H1 (cell line): ENCODE data around the gene C2CD5. TPM values are rescaled to one million over a fixed set of nuclear protein-coding genes. Genes with fewer than 3 reads are reported as not detected.

Source experiments
- CTCF ChIA-PET: fragments of 300-600 bp; sonication (Branson Sonifier 250); formaldehyde crosslinking; loops from one replicate; lab custom pipeline; 2021; ENCODE audit not compliant: partially characterized antibody; lab: Charles Lee
- POLR2A ChIA-PET: fragments of 300-600 bp; sonication (Branson Sonifier 250); formaldehyde crosslinking; loops from one replicate; lab custom pipeline; 2021; ENCODE audit warnings: inconsistent platforms; ENCODE audit not compliant: partially characterized antibody; lab: Charles Lee
- DNase-seq, 2 experiments: peaks; one replicate each; pipeline versions ENCODE4 v3.0.0 to v3.0.0-alpha.2; 2010 to 2022; ENCODE audit warnings: low spot score in 2 of 2, low read depth in 1 of 2, mixed read lengths in 1 of 2
- FAIRE-seq: peaks from 2 replicates; lab custom pipeline; 2011; peaks lifted over from hg19 to GRCh38; lab: Jason Lieb, UNC
- H2AFZ ChIP-seq: 2 replicates; pipeline ENCODE4 v1.8.1; 2012; ENCODE audit warnings: low read length, inconsistent platforms
- H2AK5ac ChIP-seq: 2 replicates; pipeline ENCODE4 v1.6.1; 2013; ENCODE audit warnings: low read depth, low read length
- H2BK120ac ChIP-seq: replicated peaks from 2 replicates; pipeline ENCODE3; 2013; ENCODE audit warnings: low read depth, low read length, inconsistent platforms
- H2BK12ac ChIP-seq: 2 replicates; pipeline ENCODE4 v1.6.1; 2013; ENCODE audit warnings: low read depth, low read length
- H2BK15ac ChIP-seq: 2 replicates; pipeline ENCODE4 v1.6.1; 2013; ENCODE audit warnings: low read length
- H2BK20ac ChIP-seq: 2 replicates; pipeline ENCODE4 v1.6.1; 2013; ENCODE audit warnings: low read length
- H2BK5ac ChIP-seq: 2 replicates; pipeline ENCODE4 v1.6.1; 2013; ENCODE audit warnings: low read depth, low read length
- H3K14ac ChIP-seq: 2 replicates; pipeline ENCODE4 v1.6.1; 2013; ENCODE audit warnings: inconsistent platforms; ENCODE audit not compliant: insufficient read length
- H3K18ac ChIP-seq: 2 replicates; pipeline ENCODE4 v1.6.1; 2013; ENCODE audit warnings: low read length; ENCODE audit errors: extremely low read depth
- H3K23ac ChIP-seq: 2 replicates; pipeline ENCODE4 v1.6.1; 2013; ENCODE audit warnings: inconsistent platforms; ENCODE audit not compliant: insufficient read length
- H3K23me2 ChIP-seq: 2 replicates; pipeline ENCODE4 v1.6.1; 2013; ENCODE audit warnings: low read depth, low read length
- H3K27ac ChIP-seq: 2 replicates; pipeline ENCODE4 v1.6.1; 2011; ENCODE audit warnings: low read depth, low read length, inconsistent platforms
- H3K27me3 ChIP-seq, 4 experiments: replicated peaks in 1 of 4; 1 replicate in 1 of 4; 2 replicates in 3 of 4; pipeline versions ENCODE4 v1.6.1 to v1.8.1; 2011 to 2013; ENCODE audit warnings: low read length in 3 of 4, mild to moderate bottlenecking in 3 of 4, inconsistent platforms in 2 of 4, mixed read lengths in 2 of 4, moderate library complexity in 1 of 4; ENCODE audit not compliant: control insufficient read depth in 3 of 4, insufficient read depth in 3 of 4; ENCODE audit errors: extremely low read depth in 1 of 4
- H3K36me3 ChIP-seq, 4 experiments: 2 replicates each; pipeline versions ENCODE4 v1.6.1 to v1.8.1; 2011 to 2013; ENCODE audit warnings: mild to moderate bottlenecking in 4 of 4, low read length in 3 of 4, moderate library complexity in 2 of 4, control low read depth in 1 of 4, inconsistent platforms in 1 of 4; ENCODE audit not compliant: insufficient read depth in 4 of 4, control insufficient read depth in 2 of 4
- H3K4ac ChIP-seq: replicated peaks from 2 replicates; pipeline ENCODE3; 2013; ENCODE audit warnings: low read length, low read depth, mixed read lengths, inconsistent platforms; ENCODE audit not compliant: insufficient read length
- H3K4me1 ChIP-seq, 4 experiments: replicated peaks in 1 of 4; 1 replicate in 1 of 4; 2 replicates in 3 of 4; pipeline versions ENCODE4 v1.6.1 to v1.8.1; 2011 to 2013; ENCODE audit warnings: low read length in 3 of 4, inconsistent platforms in 2 of 4, mixed read lengths in 1 of 4; ENCODE audit not compliant: insufficient read depth in 4 of 4, control insufficient read depth in 3 of 4
- H3K4me2 ChIP-seq, 2 experiments: 2 replicates each; pipeline versions ENCODE4 v1.6.1 to v1.8.1; 2011 to 2013; ENCODE audit warnings: low read depth in 2 of 2, low read length in 2 of 2, control low read depth in 1 of 2, inconsistent platforms in 1 of 2, mild to moderate bottlenecking in 1 of 2; ENCODE audit not compliant: insufficient read depth in 1 of 2
- H3K4me3 ChIP-seq, 4 experiments: fragments of 200-600, 300-600 bp in 1 of 4; sonication (generic), shearing (Covaris generic), sonication (Bioruptor Twin) in 1 of 4; 2 replicates each; pipeline versions ENCODE4 v1.5.1 to v1.8.1; 2011 to 2016; ENCODE audit warnings: low read length in 4 of 4, low read depth in 3 of 4, control low read depth in 2 of 4, inconsistent platforms in 2 of 4, mild to moderate bottlenecking in 2 of 4, mixed read lengths in 1 of 4, moderate library complexity in 1 of 4; ENCODE audit not compliant: insufficient read depth in 2 of 4; ENCODE audit errors: extremely low read depth in 1 of 4
- H3K56ac ChIP-seq: replicated peaks from 2 replicates; pipeline ENCODE3; 2013; ENCODE audit warnings: low read depth, mild to moderate bottlenecking, mixed read lengths, low read length, inconsistent platforms; ENCODE audit not compliant: insufficient read length
- H3K79me1 ChIP-seq: 2 replicates; pipeline ENCODE4 v1.6.1; 2013; ENCODE audit warnings: low read depth, low read length, control low read depth
- H3K79me2 ChIP-seq, 2 experiments: 2 replicates each; pipeline versions ENCODE4 v1.6.1 to v1.8.1; 2012 to 2013; ENCODE audit warnings: low read length in 2 of 2, mild to moderate bottlenecking in 2 of 2, inconsistent platforms in 1 of 2; ENCODE audit not compliant: insufficient read depth in 2 of 2, control insufficient read depth in 1 of 2
- H3K9ac ChIP-seq, 4 experiments: replicated peaks in 1 of 4; 1 replicate in 1 of 4; 2 replicates in 3 of 4; pipeline versions ENCODE4 v1.6.1 to v1.8.1; 2011 to 2013; ENCODE audit warnings: low read depth in 3 of 4, low read length in 3 of 4, control low read depth in 2 of 4, mild to moderate bottlenecking in 2 of 4, moderate library complexity in 2 of 4, inconsistent platforms in 1 of 4; ENCODE audit errors: extremely low read depth in 1 of 4
- H3K9me3 ChIP-seq, 2 experiments: 2 replicates each; pipeline versions ENCODE4 v1.6.1 to v1.8.1; 2012 to 2013; ENCODE audit warnings: mild to moderate bottlenecking in 2 of 2, moderate library complexity in 2 of 2, control low read depth in 1 of 2, inconsistent platforms in 1 of 2, low read depth in 1 of 2, low read length in 1 of 2, mixed read lengths in 1 of 2; ENCODE audit not compliant: insufficient read depth in 2 of 2
- H4K20me1 ChIP-seq, 2 experiments: replicated peaks in 1 of 2; 2 replicates each; pipeline versions ENCODE3 to v1.8.1; 2011 to 2013; ENCODE audit warnings: inconsistent platforms in 2 of 2, low read length in 2 of 2, mild to moderate bottlenecking in 1 of 2; ENCODE audit not compliant: insufficient read depth in 2 of 2, control insufficient read depth in 1 of 2
- H4K5ac ChIP-seq: 2 replicates; pipeline ENCODE4 v1.6.1; 2013; ENCODE audit warnings: low read length, low read depth, mixed read lengths, inconsistent platforms; ENCODE audit not compliant: insufficient read length
- H4K8ac ChIP-seq: 2 replicates; pipeline ENCODE4 v1.8.0; 2013; ENCODE audit warnings: mild to moderate bottlenecking, moderate library complexity, low read length, inconsistent platforms; ENCODE audit not compliant: insufficient read depth; ENCODE audit errors: extremely low read depth
- H4K91ac ChIP-seq: replicated peaks from 2 replicates; pipeline ENCODE3; 2013; ENCODE audit warnings: low read length, mixed read lengths, inconsistent platforms; ENCODE audit not compliant: insufficient read length
- ASH2L ChIP-seq: fragments of 200-600, 300-600 bp; sonication (generic); IDR thresholded peaks from one replicate; pipeline ENCODE4 v1.7.1; 2017; ENCODE audit warnings: low read length
- CBX8 ChIP-seq: fragments of 300-800, 300-1000 bp; sonication (generic); IDR thresholded peaks from 2 replicates; pipeline ENCODE4 v1.7.1; 2016; ENCODE audit warnings: low read depth, low read length, borderline replicate concordance
- CHD2 ChIP-seq: IDR thresholded peaks from 2 replicates; pipeline ENCODE4 v1.6.1; 2012; ENCODE audit warnings: low read length, improper control_type of control experiment
- EZH2 ChIP-seq: fragments of 200-600 bp; sonication (generic); IDR thresholded peaks from 2 replicates; pipeline ENCODE4 v1.7.1; 2012; ENCODE audit warnings: low read depth, mild to moderate bottlenecking, moderate library complexity, low read length, inconsistent platforms; ENCODE audit not compliant: severe bottlenecking
- JUN ChIP-seq: IDR thresholded peaks from 2 replicates; pipeline ENCODE4 v1.6.1; 2011; ENCODE audit warnings: low read depth, mild to moderate bottlenecking, improper control_type of control experiment, low read length
- JUND ChIP-seq: IDR thresholded peaks from 2 replicates; pipeline ENCODE4 v1.6.1; 2011; ENCODE audit warnings: mild to moderate bottlenecking, improper control_type of control experiment, low read length
- KDM1A ChIP-seq: fragments of 200-600, 300-600 bp; sonication (generic); IDR thresholded peaks from 2 replicates; pipeline ENCODE4 v1.7.1; 2016; ENCODE audit warnings: mild to moderate bottlenecking, low read length, borderline replicate concordance
- SAP30 ChIP-seq: fragments of 300-600 bp; sonication (generic); IDR thresholded peaks from 2 replicates; pipeline ENCODE4 v1.7.1; 2012; ENCODE audit warnings: low read length, moderate library complexity, mild to moderate bottlenecking, inconsistent platforms; ENCODE audit not compliant: insufficient read depth, insufficient replicate concordance
- TAF1 ChIP-seq: IDR thresholded peaks from 2 replicates; pipeline ENCODE4 v1.6.1; 2011; ENCODE audit warnings: mild to moderate bottlenecking, low read depth, low read length
- YY1 ChIP-seq: IDR thresholded peaks from 2 replicates; pipeline ENCODE4 v1.6.1; 2011; ENCODE audit warnings: low read depth, mild to moderate bottlenecking, low read length
- WGBS, 2 experiments: shearing (Covaris generic) in 1 of 2; methylation state at CpG; one replicate each; pipeline versions ENCODE4 v1.1.6 to v1.1.7; 2013 to 2015; ENCODE audit warnings: low lambda C conversion rate in 2 of 2, mixed read lengths in 2 of 2, inconsistent platforms in 1 of 2, low coverage in 1 of 2, missing lambda C conversion rate in 1 of 2; ENCODE audit not compliant: insufficient replicate concordance in 2 of 2, insufficient coverage in 1 of 2, insufficient read length in 1 of 2; ENCODE audit errors: extremely low coverage in 1 of 2, missing lambda C conversion rate in 1 of 2; 5-methylcytosine and 5-hydroxymethylcytosine counted together
- polyA plus RNA-seq, 7 experiments: library from polyadenylated mRNA; depleted of rRNA in 3 of 7; stranded (reverse) in 5 of 7; unstranded in 2 of 7; fragments of >200 nt in 5 of 7; fragments of 200-250 nt in 2 of 7; gene quantifications; 1 replicate in 5 of 7; 2 replicates in 1 of 7; 4 replicates in 1 of 7; pipeline versions ENCODE4 v1.2.1 to v1.2.3, GENCODE V29; 2011 to 2013; ENCODE audit warnings: missing spikeins in 2 of 7, mixed read lengths in 2 of 7
- total RNA-seq: library from RNA; stranded (reverse); fragmentation: NEBNext Ultra II Directional; extraction: Animal tissue kit (Norgen Biotek cat#: 25700); gene quantifications from 2 replicates; pipeline ENCODE4 v1.2.1, GENCODE V29; 2021
- TF ChIP-seq, protein P1 (sequence below): IDR thresholded peaks from 2 replicates; pipeline ENCODE4 v1.6.1; 2012; ENCODE audit warnings: inconsistent platforms

C2CD5 gene
- total and polyA plus RNA-seq, 2 of the 8 experiments (the other 6 are each of a cell fraction or from before 2014, with no cell fraction given) = 21.9 to 45.9 TPM

DNA sequence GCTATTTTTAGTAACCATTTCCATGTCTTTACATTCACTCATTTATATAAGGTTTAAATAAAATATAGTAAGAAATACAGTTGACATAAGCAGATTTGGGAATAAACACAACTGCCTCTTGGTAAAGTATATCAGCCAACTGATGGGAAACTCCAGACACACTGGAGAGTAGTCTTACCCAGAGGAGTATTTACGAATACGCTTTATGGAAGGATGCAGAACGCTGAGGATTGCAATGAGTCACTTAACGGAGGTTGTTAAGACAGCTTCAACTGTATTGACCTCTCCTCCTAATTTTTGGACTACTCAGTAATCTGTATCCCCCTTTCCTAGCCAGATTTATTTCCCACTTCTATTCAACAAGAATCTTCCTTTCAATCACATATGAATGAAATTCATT is 6.0 kb downstream of the C2CD5 start:
- H4K20me1 ChIP-seq = no peaks in the 10 kb centered on the region
- DNase-seq = no peak
- H4K5ac ChIP-seq = no peak overlapping the region
- H3K9me3 ChIP-seq = no peaks in the 10 kb centered on the region
- H4K8ac ChIP-seq = no peak overlapping the region
- H3K36me3 ChIP-seq = peaks cover 0 to 12% (median 3%) of the 10 kb centered on the region in 4 experiments; a peak in 2 of 8 replicates
- no peak overlapping the region for H2BK12ac ChIP-seq
- H3K23ac ChIP-seq = no peak overlapping the region
- H2BK20ac ChIP-seq = no peak overlapping the region
- no peak overlapping the region for H3K4me3 ChIP-seq
- ChIA-PET CTCF (interaction anchor here (1.1 to 2.0 kb wide), 2 partner anchors 9 to 132 kb away, joined by 3 to 8 read pairs; no protein-coding TSS in a partner anchor), POLR2A (interaction anchor here (0.6 to 1.0 kb wide), 2 partner anchors 13 to 803 kb away, joined by 3 read pairs; no protein-coding TSS in a partner anchor)
- peaks cover 1 to 3% (median 2%) of the 10 kb centered on the region in 4 experiments for H3K4me1 ChIP-seq
- H3K56ac ChIP-seq = no peak overlapping the region
- H3K27ac ChIP-seq = no peak overlapping the region
- no peak for FAIRE-seq
- no peak overlapping the region for H3K14ac ChIP-seq
- TF ChIP-seq YY1 (no peak), TAF1 (no peak), SAP30 (no peak), EZH2 (no peak), CHD2 (no peak), CBX8 (no peak), KDM1A (no peak), JUN (no peak), ASH2L (no peak), JUND (no peak)
- TF ChIP-seq, protein P1, sequence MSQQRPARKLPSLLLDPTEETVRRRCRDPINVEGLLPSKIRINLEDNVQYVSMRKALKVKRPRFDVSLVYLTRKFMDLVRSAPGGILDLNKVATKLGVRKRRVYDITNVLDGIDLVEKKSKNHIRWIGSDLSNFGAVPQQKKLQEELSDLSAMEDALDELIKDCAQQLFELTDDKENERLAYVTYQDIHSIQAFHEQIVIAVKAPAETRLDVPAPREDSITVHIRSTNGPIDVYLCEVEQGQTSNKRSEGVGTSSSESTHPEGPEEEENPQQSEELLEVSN = no peak
- no peak overlapping the region for H3K9ac ChIP-seq
- H2AFZ ChIP-seq = no peak overlapping the region
- no peak overlapping the region for H2BK15ac ChIP-seq
- H3K18ac ChIP-seq = no peak overlapping the region
- 90% methylated on average over 4 of the region's 4 CpGs; no CpG with 5 or more reads in 1 of the 2 experiments for WGBS, 2 experiments
- peaks cover 0 to 22% of the 10 kb centered on the region in 2 experiments; a peak in 1 of 4 replicates for H3K79me2 ChIP-seq
- peaks cover under 1% of the 10 kb centered on the region; the same call in 1 of the 2 replicates for H3K23me2 ChIP-seq
- H2AK5ac ChIP-seq = no peak overlapping the region
- H3K79me1 ChIP-seq = no peaks in the 10 kb centered on the region; the same call in 1 of the 2 replicates
- no peak overlapping the region for H3K4ac ChIP-seq
- H3K4me2 ChIP-seq = no peak overlapping the region
- no peak overlapping the region for H2BK120ac ChIP-seq
- no peaks in the 10 kb centered on the region for H3K27me3 ChIP-seq
- no peak overlapping the region for H2BK5ac ChIP-seq
- H4K91ac ChIP-seq = no peak overlapping the region
